IMR-90 (cell line): ENCODE measurements around the gene LMTK2.

ENCODE experiments used
- MXI1 ChIP-seq: IDR thresholded peaks from 2 replicates; pipeline ENCODE4 v1.6.1; 2012; ENCODE audit warnings: low read depth, mild to moderate bottlenecking, low read length, moderate library complexity, borderline replicate concordance
- NFE2L2 ChIP-seq: fragments of 150-350 bp; IDR thresholded peaks from 2 replicates; pipeline ENCODE4 v1.6.1; 2016; ENCODE audit warnings: low read depth, mild to moderate bottlenecking, low read length
- POLR2A ChIP-seq: IDR thresholded peaks from 2 replicates; pipeline ENCODE4 v1.6.1; 2012; ENCODE audit warnings: mild to moderate bottlenecking, low read depth, low read length
- RAD21 ChIP-seq: IDR thresholded peaks from 2 replicates; pipeline ENCODE4 v1.6.1; 2012; ENCODE audit warnings: low read length, improper control_type of control experiment
- SMC3 ChIP-seq: fragments of 150-350 bp; IDR thresholded peaks from 2 replicates; pipeline ENCODE4 v1.6.1; 2016; ENCODE audit warnings: low read depth, mild to moderate bottlenecking, antibody characterized with exemption, low read length, moderate library complexity
- TF ChIP-seq, protein P1 (sequence below): conservative IDR thresholded peaks from 2 replicates; pipeline ENCODE4 v1.5.1; 2012; ENCODE audit warnings: mild to moderate bottlenecking, low read depth, low read length, improper control_type of control experiment

DNA sequence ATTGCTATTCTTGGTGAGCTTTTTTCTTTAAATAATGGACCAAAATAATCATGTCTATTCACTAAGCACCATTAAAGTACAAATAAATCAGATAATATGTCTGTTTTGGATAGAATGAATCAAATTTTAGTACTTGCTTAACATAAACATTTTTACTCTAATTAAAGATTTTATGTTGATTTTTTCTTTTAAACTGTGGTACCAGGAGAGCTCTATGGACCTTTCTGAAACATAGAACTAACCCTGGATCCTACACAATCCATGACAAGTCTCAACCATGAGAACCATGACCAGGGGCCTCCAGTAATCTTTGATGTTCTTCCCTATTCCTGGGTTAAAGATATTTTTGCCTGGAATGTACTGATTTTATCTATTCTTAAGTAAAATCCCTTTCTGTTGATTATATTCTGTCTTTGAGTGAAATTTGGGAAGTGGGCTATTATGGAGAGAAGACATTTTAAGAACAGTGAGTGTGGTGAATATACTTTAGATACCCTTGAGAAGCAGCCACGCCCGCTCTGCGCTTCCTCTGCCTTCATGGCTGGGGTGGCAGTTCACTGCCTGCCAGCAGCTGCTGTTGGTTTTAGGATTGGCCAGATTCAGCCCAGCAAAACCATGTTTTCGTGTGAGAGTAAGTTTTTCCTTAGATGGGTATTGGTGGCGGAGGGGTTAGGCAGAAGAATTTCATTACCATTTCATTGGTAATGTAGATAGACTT is 62.4 kb downstream of the LMTK2 start:
- TF ChIP-seq, protein P1, sequence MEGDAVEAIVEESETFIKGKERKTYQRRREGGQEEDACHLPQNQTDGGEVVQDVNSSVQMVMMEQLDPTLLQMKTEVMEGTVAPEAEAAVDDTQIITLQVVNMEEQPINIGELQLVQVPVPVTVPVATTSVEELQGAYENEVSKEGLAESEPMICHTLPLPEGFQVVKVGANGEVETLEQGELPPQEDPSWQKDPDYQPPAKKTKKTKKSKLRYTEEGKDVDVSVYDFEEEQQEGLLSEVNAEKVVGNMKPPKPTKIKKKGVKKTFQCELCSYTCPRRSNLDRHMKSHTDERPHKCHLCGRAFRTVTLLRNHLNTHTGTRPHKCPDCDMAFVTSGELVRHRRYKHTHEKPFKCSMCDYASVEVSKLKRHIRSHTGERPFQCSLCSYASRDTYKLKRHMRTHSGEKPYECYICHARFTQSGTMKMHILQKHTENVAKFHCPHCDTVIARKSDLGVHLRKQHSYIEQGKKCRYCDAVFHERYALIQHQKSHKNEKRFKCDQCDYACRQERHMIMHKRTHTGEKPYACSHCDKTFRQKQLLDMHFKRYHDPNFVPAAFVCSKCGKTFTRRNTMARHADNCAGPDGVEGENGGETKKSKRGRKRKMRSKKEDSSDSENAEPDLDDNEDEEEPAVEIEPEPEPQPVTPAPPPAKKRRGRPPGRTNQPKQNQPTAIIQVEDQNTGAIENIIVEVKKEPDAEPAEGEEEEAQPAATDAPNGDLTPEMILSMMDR = no peak
- TF ChIP-seq RAD21 (no peak), MXI1 (no peak), SMC3 (no peak), NFE2L2 (no peak), POLR2A (no peak)
